CD4-positive, alpha-beta memory T cell (primary cell): Measurements from ENCODE around the gene FMN1. TPM values are rescaled to one million over a fixed set of nuclear protein-coding genes. Genes with fewer than 3 reads are reported as not detected.

Source experiments
- CTCF ChIA-PET: fragments of 350-600 bp; sonication (Branson Sonifier 250); formaldehyde crosslinking; loops from one replicate; lab custom pipeline; 2021; ENCODE audit warnings: inconsistent platforms; ENCODE audit not compliant: partially characterized antibody; lab: Charles Lee
- POLR2A ChIA-PET: fragments of 350-600 bp; sonication (Branson Sonifier 250); formaldehyde crosslinking; loops from one replicate; lab custom pipeline; 2021; ENCODE audit not compliant: partially characterized antibody; lab: Charles Lee
- DNase-seq, 5 donors: peaks; one replicate each; pipeline versions ENCODE4 v3.0.0 to v3.0.0-alpha.2; 2020 to 2022; ENCODE audit warnings: mixed read lengths in 1 of 5
- H3K27ac ChIP-seq: one replicate; pipeline ENCODE4 v1.7.0; 2013; ENCODE audit warnings: low read depth, low read length
- H3K27me3 ChIP-seq: 2 replicates; pipeline ENCODE4 v1.7.0; 2013; ENCODE audit warnings: mild to moderate bottlenecking, low read length, moderate library complexity; ENCODE audit not compliant: insufficient read depth
- H3K36me3 ChIP-seq: 2 replicates; pipeline ENCODE4 v1.7.0; 2013; ENCODE audit warnings: mild to moderate bottlenecking, low read length, moderate library complexity; ENCODE audit not compliant: insufficient read depth
- H3K4me1 ChIP-seq: 2 replicates; pipeline ENCODE4 v1.7.0; 2013; ENCODE audit warnings: mild to moderate bottlenecking, low read length, moderate library complexity; ENCODE audit not compliant: insufficient read depth
- H3K4me3 ChIP-seq, 2 donors: one replicate each; pipeline ENCODE4 v1.7.0; 2013; ENCODE audit warnings: low read length in 2 of 2, mild to moderate bottlenecking in 1 of 2
- H3K9me3 ChIP-seq, 2 donors: one replicate each; pipeline ENCODE4 v1.7.0; 2013; ENCODE audit warnings: low read length in 2 of 2, control low read depth in 1 of 2; ENCODE audit not compliant: control insufficient read depth in 1 of 2
- H3K27ac Mint-ChIP-seq, 7 donors: one replicate each; pipeline ENCODE4 v1.8.0; 2020 to 2021; ENCODE audit warnings: mixed read lengths in 7 of 7, mild to moderate bottlenecking in 6 of 7, inconsistent platforms in 3 of 7, moderate library complexity in 3 of 7
- H3K27me3 Mint-ChIP-seq, 2 donors: one replicate each; pipeline ENCODE4 v1.8.0; 2020 to 2021; ENCODE audit warnings: mixed read lengths in 2 of 2
- H3K36me3 Mint-ChIP-seq, 2 donors: one replicate each; pipeline ENCODE4 v1.8.0; 2020 to 2021; ENCODE audit warnings: mixed read lengths in 2 of 2, inconsistent platforms in 1 of 2, mild to moderate bottlenecking in 1 of 2
- H3K4me1 Mint-ChIP-seq, 4 donors: one replicate each; pipeline ENCODE4 v1.8.0; 2020 to 2021; ENCODE audit warnings: mixed read lengths in 4 of 4, mild to moderate bottlenecking in 1 of 4
- H3K4me3 Mint-ChIP-seq, 8 donors: one replicate each; pipeline ENCODE4 v1.8.0; 2020 to 2021; ENCODE audit warnings: mixed read lengths in 8 of 8, mild to moderate bottlenecking in 7 of 8, moderate library complexity in 6 of 8, inconsistent platforms in 3 of 8
- H3K9me3 Mint-ChIP-seq, 8 donors: one replicate each; pipeline ENCODE4 v1.8.0; 2020 to 2021; ENCODE audit warnings: mixed read lengths in 8 of 8, mild to moderate bottlenecking in 5 of 8, inconsistent platforms in 3 of 8, moderate library complexity in 1 of 8
- intact Hi-C: fragments of 100-400 bp; cut with micrococcal nuclease; formaldehyde crosslinking; loops from one replicate; pipeline ENCODE4 v1.15.1; 2023
- polyA plus RNA-seq, 2 donors: library from polyadenylated mRNA; unstranded; fragments of 300-500 nt; fragmentation: Illumina TruSeq; gene quantifications; one replicate each; pipeline ENCODE4 v1.2.3, GENCODE V29; 2021
- total RNA-seq, 2 experiments: library from RNA; stranded (reverse); gene quantifications; one replicate each; pipeline ENCODE4 v1.2.3, GENCODE V29; 2021

FMN1 gene
- total and polyA plus RNA-seq, 4 experiments from 2014 or later = 0.02 to 0.84 (median 0.38) TPM

DNA sequence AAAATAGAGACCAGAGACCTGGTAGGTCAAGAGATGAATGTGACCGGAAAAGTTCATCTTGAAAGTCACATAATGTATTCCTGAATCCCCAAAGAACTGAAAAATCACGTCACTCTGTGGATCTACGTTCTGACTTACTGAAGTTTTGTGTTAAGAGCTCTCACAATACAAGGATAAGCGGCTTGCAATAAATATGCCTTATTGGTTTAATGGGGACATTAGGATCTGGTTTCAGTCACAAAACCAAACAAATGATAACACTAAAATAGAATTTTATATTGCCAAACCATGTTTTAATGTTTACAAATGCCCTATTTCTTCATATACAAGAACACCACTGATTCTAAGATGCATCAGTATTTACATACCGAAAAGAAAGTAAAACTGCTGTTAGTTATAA is 164.2 kb downstream of the FMN1 start:
- Mint-ChIP-seq H3K27ac (no peak overlapping the region), H3K4me3 (no peak overlapping the region), H3K9me3 (no peaks in the 10 kb centered on the region), H3K27me3 (peaks cover 0 to 2% of the 10 kb centered on the region in 2 donors), H3K4me1 (peaks cover 0 to 50% (median 0%) of the 10 kb centered on the region in 4 donors), H3K36me3 (no peaks in the 10 kb centered on the region)
- CTCF ChIA-PET = no interaction called here
- intact Hi-C loops = no loop called here
- DNase-seq = no peak
- H3K4me3 ChIP-seq = no peak overlapping the region
- H3K27me3 ChIP-seq = no peaks in the 10 kb centered on the region
- H3K9me3 ChIP-seq = no peaks in the 10 kb centered on the region
- no peaks in the 10 kb centered on the region for H3K36me3 ChIP-seq
- H3K4me1 ChIP-seq = no peaks in the 10 kb centered on the region
- POLR2A ChIA-PET = no interaction called here
- H3K27ac ChIP-seq = no peak overlapping the region

DNA sequence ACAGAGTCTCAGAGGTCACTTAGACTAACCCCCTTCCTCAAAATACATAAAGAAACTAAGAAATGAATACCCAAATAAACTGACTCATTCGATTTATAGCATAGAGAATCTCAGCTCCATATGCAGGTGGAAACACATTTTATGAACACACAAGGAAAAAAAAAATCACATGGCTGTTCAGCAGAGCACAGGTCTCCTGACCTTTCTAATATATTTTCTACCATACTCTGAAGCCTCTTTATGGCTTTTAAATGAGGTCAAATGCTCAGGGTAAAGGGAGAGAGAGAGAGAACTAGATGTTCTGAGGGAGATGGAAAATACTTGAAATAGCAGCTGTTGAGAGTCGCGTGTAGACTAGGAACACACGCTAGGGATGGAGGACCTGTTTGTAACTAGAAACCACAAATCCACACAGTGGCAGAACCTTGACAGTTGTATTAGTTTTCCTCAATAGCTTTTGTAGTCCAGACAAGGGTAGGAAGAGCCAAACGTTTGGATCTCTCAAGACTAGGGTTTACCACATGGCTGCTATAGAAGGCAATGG is 165.3 kb downstream of the FMN1 start:
- Histone ChIP-seq H3K4me1 (no peaks in the 10 kb centered on the region), H3K4me3 (no peak overlapping the region), H3K27me3 (no peaks in the 10 kb centered on the region), H3K36me3 (no peaks in the 10 kb centered on the region), H3K9me3 (no peaks in the 10 kb centered on the region), H3K27ac (no peak overlapping the region)
- H3K9me3 Mint-ChIP-seq = no peaks in the 10 kb centered on the region
- H3K36me3 Mint-ChIP-seq = no peaks in the 10 kb centered on the region
- H3K27ac Mint-ChIP-seq = peak overlapping the region in 2 of 7 donors; percentile 3 to 54
- no peak for DNase-seq
- peaks cover 0 to 45% (median 0%) of the 10 kb centered on the region in 4 donors for H3K4me1 Mint-ChIP-seq
- intact Hi-C loops = no loop called here
- H3K27me3 Mint-ChIP-seq = peaks cover 0 to 2% of the 10 kb centered on the region in 2 donors
- ChIA-PET CTCF (no interaction called here), POLR2A (no interaction called here)
- H3K4me3 Mint-ChIP-seq = peak overlapping the region in 3 of 8 donors; percentile 4 to 9 (median 6)

DNA sequence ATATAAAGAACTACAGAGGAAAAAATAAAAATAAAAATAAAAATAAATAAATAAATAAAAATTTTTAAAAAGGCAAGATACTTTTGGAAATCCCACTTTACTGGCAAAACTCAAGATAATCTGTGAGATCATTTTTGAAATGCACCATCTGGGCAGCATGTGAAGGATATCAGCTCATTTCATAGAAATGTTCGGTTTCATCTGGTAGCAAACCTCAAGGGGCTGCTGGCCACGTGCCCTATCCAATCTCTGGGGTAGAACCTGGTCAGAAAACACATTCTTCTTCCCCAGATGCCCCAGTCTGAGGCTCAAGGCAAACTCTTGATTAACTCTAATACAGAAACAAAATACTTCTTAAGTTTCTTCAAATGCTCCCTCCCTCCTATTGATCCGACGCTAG is 166.0 kb downstream of the FMN1 start:
- H3K27me3 Mint-ChIP-seq = no peaks in the 10 kb centered on the region
- peak overlapping the region in 1 of 7 donors; percentile 54 for H3K27ac Mint-ChIP-seq
- Histone ChIP-seq H3K4me1 (no peaks in the 10 kb centered on the region), H3K27ac (no peak overlapping the region), H3K36me3 (no peaks in the 10 kb centered on the region), H3K4me3 (no peak overlapping the region), H3K27me3 (no peaks in the 10 kb centered on the region), H3K9me3 (no peaks in the 10 kb centered on the region)
- H3K4me3 Mint-ChIP-seq = no peak overlapping the region
- H3K9me3 Mint-ChIP-seq = no peaks in the 10 kb centered on the region
- DNase-seq = no peak
- peaks cover 0 to 43% (median 0%) of the 10 kb centered on the region in 4 donors for H3K4me1 Mint-ChIP-seq
- intact Hi-C loops = no loop called here
- CTCF ChIA-PET = no interaction called here
- no peaks in the 10 kb centered on the region for H3K36me3 Mint-ChIP-seq
- POLR2A ChIA-PET = no interaction called here

DNA sequence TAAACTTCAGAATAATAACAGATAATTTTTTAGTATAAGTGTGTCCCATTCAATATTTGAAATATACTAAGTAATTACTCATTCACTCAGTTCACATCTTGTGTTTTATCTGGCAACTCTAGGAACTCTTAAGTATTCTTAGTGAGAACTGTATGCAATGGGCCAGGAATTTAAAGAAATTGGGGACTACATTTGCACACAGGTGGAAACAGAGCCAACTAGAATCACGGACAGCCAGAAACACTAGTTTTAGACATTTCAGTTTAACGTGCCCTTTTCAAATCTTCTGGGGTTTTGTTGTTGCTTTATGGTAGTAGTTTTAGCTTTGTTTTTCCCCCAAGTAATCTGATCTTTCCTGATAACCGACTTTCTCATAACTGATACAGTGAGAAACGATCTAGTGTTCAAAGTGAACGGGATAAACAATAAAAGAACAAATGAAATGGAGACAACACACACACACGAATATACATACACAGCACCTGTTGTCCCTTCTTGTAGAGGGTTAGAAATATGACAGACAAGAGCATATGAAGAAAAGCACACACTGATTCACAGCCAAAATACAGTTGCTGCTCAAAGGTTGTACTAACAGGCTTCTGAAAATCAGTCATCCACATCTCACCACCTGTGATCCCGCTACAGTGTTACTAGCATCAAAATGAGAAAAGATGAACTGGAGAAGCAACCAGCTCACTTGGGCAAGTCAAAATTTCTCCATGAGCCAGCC is 167.0 kb downstream of the FMN1 start:
- peaks cover 0 to 43% (median 0%) of the 10 kb centered on the region in 4 donors for H3K4me1 Mint-ChIP-seq
- Histone ChIP-seq H3K9me3 (no peaks in the 10 kb centered on the region), H3K4me1 (no peaks in the 10 kb centered on the region), H3K36me3 (no peaks in the 10 kb centered on the region), H3K27ac (no peak overlapping the region), H3K4me3 (no peak overlapping the region), H3K27me3 (no peaks in the 10 kb centered on the region)
- ChIA-PET CTCF (interaction anchor here (1.2 kb wide), 1 partner anchor 9 kb away, joined by 3 read pairs; no protein-coding TSS in a partner anchor), POLR2A (no interaction called here)
- DNase-seq = no peak
- intact Hi-C loops = no loop called here
- peak overlapping the region in 1 of 7 donors; percentile 45 for H3K27ac Mint-ChIP-seq
- H3K4me3 Mint-ChIP-seq = peak overlapping the region in 2 of 8 donors; percentile 1 to 49
- H3K27me3 Mint-ChIP-seq = no peaks in the 10 kb centered on the region
- no peaks in the 10 kb centered on the region for H3K36me3 Mint-ChIP-seq
- no peaks in the 10 kb centered on the region for H3K9me3 Mint-ChIP-seq

DNA sequence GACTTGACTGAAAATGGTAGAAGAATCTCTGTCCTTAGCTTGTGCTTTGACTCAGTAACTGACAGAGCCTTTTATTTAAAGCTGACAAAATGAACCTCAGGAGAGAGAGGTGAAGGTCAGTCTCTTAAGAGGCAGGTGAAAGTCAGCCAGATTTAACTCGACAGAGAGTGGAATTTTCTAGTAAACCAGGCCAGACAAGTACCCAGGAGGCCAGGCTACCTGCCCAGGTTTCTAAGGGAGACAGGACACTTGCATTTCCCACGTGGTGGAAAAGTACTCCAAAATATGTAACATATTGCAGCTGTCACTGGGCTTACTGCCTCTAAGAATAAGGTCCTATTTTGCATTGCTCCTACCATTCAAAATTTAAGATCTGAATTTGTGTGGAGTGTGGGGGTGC is 167.9 kb downstream of the FMN1 start:
- Mint-ChIP-seq H3K27ac (no peak overlapping the region), H3K36me3 (no peaks in the 10 kb centered on the region), H3K27me3 (no peaks in the 10 kb centered on the region), H3K4me1 (peaks cover 0 to 49% (median 0%) of the 10 kb centered on the region in 4 donors), H3K9me3 (no peaks in the 10 kb centered on the region), H3K4me3 (no peak overlapping the region)
- no peaks in the 10 kb centered on the region for H3K27me3 ChIP-seq
- intact Hi-C loops = no loop called here
- no peak for DNase-seq
- H3K4me1 ChIP-seq = no peaks in the 10 kb centered on the region
- ChIA-PET CTCF (interaction anchor here (1.2 to 1.5 kb wide), 2 partner anchors 8 to 18 kb away, joined by 3 read pairs; no protein-coding TSS in a partner anchor), POLR2A (no interaction called here)
- no peak overlapping the region for H3K27ac ChIP-seq
- H3K4me3 ChIP-seq = no peak overlapping the region
- no peaks in the 10 kb centered on the region for H3K9me3 ChIP-seq
- H3K36me3 ChIP-seq = no peaks in the 10 kb centered on the region

DNA sequence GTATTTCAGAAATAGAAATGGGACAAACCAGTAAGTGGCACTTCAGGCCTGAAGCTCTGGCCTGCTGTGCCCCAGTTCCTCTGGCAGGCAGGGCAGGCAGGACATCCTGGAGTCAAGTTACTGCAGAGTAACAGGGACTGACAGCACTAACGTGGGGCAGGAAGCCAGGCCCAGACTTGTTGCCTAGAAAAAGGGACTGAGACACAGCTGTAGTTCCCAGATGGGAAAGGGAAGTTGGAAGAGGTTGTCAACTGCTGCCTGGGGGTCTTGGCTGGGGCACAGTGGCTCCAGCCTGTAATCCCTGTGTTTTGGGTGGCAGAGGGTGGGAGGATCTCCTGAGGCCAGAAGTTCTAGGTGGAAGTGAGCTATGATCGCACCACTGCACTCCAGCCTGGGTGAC is 171.9 kb downstream of the FMN1 start:
- Mint-ChIP-seq H3K4me1 (peaks cover 0 to 26% (median 0%) of the 10 kb centered on the region in 4 donors), H3K9me3 (peaks cover 0 to 2% (median 0%) of the 10 kb centered on the region in 8 donors), H3K27ac (peak overlapping the region in 2 of 7 donors; percentile 12 to 64), H3K36me3 (no peaks in the 10 kb centered on the region), H3K27me3 (no peaks in the 10 kb centered on the region), H3K4me3 (peak overlapping the region in 1 of 8 donors; percentile 31)
- intact Hi-C loops = no loop called here
- ChIA-PET CTCF (no interaction called here), POLR2A (interaction anchor here (0.6 kb wide), 1 partner anchor 82 kb away, joined by 3 read pairs; no protein-coding TSS in a partner anchor)
- Histone ChIP-seq H3K27me3 (no peaks in the 10 kb centered on the region), H3K36me3 (no peaks in the 10 kb centered on the region), H3K4me3 (no peak overlapping the region), H3K4me1 (no peaks in the 10 kb centered on the region), H3K27ac (no peak overlapping the region), H3K9me3 (no peaks in the 10 kb centered on the region)
- DNase-seq = no peak

DNA sequence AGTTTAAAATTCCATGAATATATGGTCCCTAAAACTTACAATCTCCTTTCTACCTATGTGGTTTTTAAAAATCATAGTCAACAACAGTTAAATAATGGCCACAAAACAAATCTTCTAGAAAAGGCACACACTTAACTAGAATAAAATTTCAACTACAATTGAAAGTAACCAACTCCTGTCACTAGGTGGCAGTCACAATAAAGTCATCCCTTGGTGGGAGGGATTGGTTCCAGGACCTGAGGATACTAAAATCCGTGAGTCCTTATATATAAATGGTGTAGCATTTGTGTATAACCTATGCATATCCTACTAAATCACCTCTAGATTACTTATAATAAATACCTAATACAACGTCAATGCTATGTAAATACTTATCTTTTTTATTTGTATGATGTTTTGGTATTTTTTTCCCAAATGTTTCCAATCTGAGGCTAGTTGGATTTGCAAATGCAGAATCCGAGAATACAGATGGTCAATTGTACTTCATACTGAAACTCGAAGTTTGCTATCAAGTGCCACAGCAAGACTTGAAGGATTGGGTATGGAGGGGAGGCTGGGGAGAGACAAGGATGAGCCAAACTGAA is 172.6 kb downstream of the FMN1 start:
- H3K27ac ChIP-seq = no peak overlapping the region
- H3K27ac Mint-ChIP-seq = no peak overlapping the region
- H3K4me3 ChIP-seq = no peak overlapping the region
- H3K9me3 ChIP-seq = no peaks in the 10 kb centered on the region
- ChIA-PET CTCF (no interaction called here), POLR2A (no interaction called here)
- H3K4me1 ChIP-seq = no peaks in the 10 kb centered on the region
- intact Hi-C loops = no loop called here
- peaks cover 0 to 24% (median 0%) of the 10 kb centered on the region in 4 donors for H3K4me1 Mint-ChIP-seq
- no peaks in the 10 kb centered on the region for H3K36me3 Mint-ChIP-seq
- peak in 1 of 5 donors; percentile 15 for DNase-seq
- H3K4me3 Mint-ChIP-seq = no peak overlapping the region
- no peaks in the 10 kb centered on the region for H3K36me3 ChIP-seq
- peaks cover 0 to 2% (median 0%) of the 10 kb centered on the region in 8 donors for H3K9me3 Mint-ChIP-seq
- no peaks in the 10 kb centered on the region for H3K27me3 Mint-ChIP-seq
- no peaks in the 10 kb centered on the region for H3K27me3 ChIP-seq
